ENCODE measurements around the gene VPS39.

VPS39 gene

DNA sequence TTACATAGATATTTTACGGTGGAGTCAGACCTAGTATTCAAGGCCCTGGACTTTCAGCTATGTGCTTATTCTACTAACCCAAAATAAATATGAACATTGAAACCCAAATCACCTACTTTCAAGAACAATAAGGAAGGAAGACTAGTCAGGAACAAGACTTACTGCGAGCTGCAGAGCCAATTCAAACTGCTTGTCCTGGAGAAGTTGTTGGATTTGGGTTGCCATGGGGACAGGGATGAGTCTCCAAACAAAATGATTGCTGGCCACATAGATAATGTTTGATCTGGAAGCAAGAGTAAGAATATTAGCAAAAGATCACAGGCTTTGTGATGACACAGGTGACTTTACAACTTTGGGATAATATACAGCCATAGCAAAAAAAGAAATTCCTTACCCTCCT is 30.0 kb downstream of the VPS39 start:
- H3K27ac ChIP-seq (ENCODE audit: low read depth, low read length), result no peak overlapping the region
- no peaks in the 10 kb centered on the region for H3K27me3 ChIP-seq (ENCODE audit: insufficient read depth, low read length)
- H3K4me1 ChIP-seq (ENCODE audit: control insufficient read depth, insufficient read depth, low read length, unreplicated experiment), result no peaks in the 10 kb centered on the region
- peaks cover 19% of the 10 kb centered on the region for H3K36me3 ChIP-seq (ENCODE audit: insufficient read depth, low read length)
- H2AFZ ChIP-seq (ENCODE audit: low read length, unreplicated experiment), result no peak overlapping the region
- no peak overlapping the region for H3K4me3 ChIP-seq (ENCODE audit: low read depth, low read length)
- H3K79me2 ChIP-seq (ENCODE audit: control insufficient read depth, insufficient read depth, low read length, unreplicated experiment), result no peaks in the 10 kb centered on the region

DNA sequence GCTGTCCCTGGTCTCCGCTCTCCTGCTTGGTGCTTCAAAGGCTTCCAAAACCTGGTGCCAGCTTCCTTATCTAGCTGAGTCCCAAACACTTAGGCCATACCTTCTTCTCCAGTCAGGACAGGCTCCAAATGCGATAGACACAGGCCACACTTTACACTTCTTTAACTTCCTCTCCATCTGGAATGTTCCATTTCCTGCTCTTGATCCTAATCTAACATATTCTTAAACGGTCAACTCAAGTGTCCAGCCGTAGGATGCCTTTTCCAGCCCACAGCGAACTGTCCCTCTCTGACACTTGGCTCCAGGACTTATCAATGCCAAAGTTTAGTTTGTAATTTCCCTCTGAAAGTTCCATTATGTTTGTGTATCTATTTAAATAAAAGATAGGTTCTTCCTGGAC is 32.4 kb downstream of the VPS39 start:
- Histone ChIP-seq H3K79me2 (ENCODE audit: control insufficient read depth, insufficient read depth, low read length, unreplicated experiment) (no peaks in the 10 kb centered on the region), H3K4me1 (ENCODE audit: control insufficient read depth, insufficient read depth, low read length, unreplicated experiment) (peaks cover 6% of the 10 kb centered on the region), H3K36me3 (ENCODE audit: insufficient read depth, low read length) (peaks cover 23% of the 10 kb centered on the region), H2AFZ (ENCODE audit: low read length, unreplicated experiment) (no peak overlapping the region), H3K27ac (ENCODE audit: low read depth, low read length) (no peak overlapping the region), H3K4me3 (ENCODE audit: low read depth, low read length) (no peak overlapping the region), H3K27me3 (ENCODE audit: insufficient read depth, low read length) (no peaks in the 10 kb centered on the region)

DNA sequence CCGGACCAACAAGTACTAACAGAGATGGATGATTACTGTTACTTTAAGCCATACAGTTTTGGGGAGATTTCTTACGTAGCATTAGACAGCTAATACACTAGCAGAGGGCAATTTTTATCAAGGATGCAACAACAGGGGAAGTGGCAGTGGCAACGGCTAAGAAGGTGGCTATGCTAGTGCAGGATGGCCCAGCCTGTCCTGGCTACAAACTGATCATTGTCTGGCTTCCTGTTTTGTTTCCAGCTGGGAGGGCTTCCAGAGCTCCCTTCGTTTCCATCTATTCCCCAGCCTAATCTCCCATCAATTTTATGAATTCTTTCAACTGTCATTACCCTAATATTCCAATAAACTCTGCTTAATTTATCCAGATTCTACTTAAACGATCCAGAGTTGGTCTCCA is 35.6 kb downstream of the VPS39 start:
- H3K27me3 ChIP-seq (ENCODE audit: insufficient read depth, low read length), result no peaks in the 10 kb centered on the region
- H3K27ac ChIP-seq (ENCODE audit: low read depth, low read length), result no peak overlapping the region
- peaks cover 6% of the 10 kb centered on the region for H3K4me1 ChIP-seq (ENCODE audit: control insufficient read depth, insufficient read depth, low read length, unreplicated experiment)
- no peaks in the 10 kb centered on the region for H3K79me2 ChIP-seq (ENCODE audit: control insufficient read depth, insufficient read depth, low read length, unreplicated experiment)
- H2AFZ ChIP-seq (ENCODE audit: low read length, unreplicated experiment), result no peak overlapping the region
- peaks cover 26% of the 10 kb centered on the region for H3K36me3 ChIP-seq (ENCODE audit: insufficient read depth, low read length)
- H3K4me3 ChIP-seq (ENCODE audit: low read depth, low read length), result no peak overlapping the region

DNA sequence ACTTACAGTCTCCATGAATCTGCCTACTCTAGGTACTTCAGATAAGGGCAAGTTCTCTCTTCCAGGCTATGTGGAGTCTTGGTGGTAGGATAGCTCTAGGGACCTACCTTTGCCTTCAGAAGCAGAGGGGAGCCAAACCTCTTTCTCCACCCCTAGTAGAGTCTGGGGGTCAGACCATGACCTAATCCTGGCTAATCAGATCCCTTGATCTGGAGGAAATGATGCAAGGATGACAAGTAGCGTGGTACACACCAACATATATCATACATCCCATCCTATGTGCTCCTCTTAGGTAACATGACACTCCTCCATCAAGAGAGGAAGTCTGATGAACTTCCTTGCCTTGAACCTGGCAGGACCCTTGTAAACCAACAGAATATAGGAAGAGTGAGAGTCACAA is 36.3 kb downstream of the VPS39 start:
- Histone ChIP-seq H3K36me3 (ENCODE audit: insufficient read depth, low read length) (peaks cover 33% of the 10 kb centered on the region; the same call in 1 of the 2 replicates), H3K27me3 (ENCODE audit: insufficient read depth, low read length) (no peaks in the 10 kb centered on the region), H2AFZ (ENCODE audit: low read length, unreplicated experiment) (no peak overlapping the region), H3K27ac (ENCODE audit: low read depth, low read length) (no peak overlapping the region), H3K79me2 (ENCODE audit: control insufficient read depth, insufficient read depth, low read length, unreplicated experiment) (no peaks in the 10 kb centered on the region), H3K4me1 (ENCODE audit: control insufficient read depth, insufficient read depth, low read length, unreplicated experiment) (peaks cover 6% of the 10 kb centered on the region), H3K4me3 (ENCODE audit: low read depth, low read length) (no peak overlapping the region)

DNA sequence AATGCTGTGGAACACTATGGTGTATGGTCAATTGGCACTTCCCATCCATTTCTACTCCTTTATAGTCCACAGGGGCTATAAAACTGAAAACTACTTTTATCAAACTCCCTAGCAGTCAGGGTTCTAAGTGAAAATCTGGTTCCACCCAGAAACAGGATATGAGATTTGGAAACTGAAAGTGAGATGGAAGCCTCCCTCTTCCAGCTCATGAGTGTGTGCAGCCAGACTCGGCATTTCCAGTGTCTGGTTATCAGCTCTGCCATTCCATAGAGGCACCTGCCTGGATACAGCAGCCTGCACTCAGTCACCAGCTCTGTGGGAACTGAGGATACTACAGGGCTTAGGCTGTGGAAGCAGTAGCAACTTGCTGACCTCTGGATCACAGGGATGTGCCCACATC is 37.0 kb downstream of the VPS39 start:
- Histone ChIP-seq H3K4me3 (ENCODE audit: low read depth, low read length) (no peak overlapping the region), H3K79me2 (ENCODE audit: control insufficient read depth, insufficient read depth, low read length, unreplicated experiment) (no peaks in the 10 kb centered on the region), H3K27me3 (ENCODE audit: insufficient read depth, low read length) (no peaks in the 10 kb centered on the region), H3K36me3 (ENCODE audit: insufficient read depth, low read length) (peaks cover 36% of the 10 kb centered on the region; the same call in 1 of the 2 replicates), H2AFZ (ENCODE audit: low read length, unreplicated experiment) (no peak overlapping the region), H3K4me1 (ENCODE audit: control insufficient read depth, insufficient read depth, low read length, unreplicated experiment) (peaks cover 6% of the 10 kb centered on the region), H3K27ac (ENCODE audit: low read depth, low read length) (no peak overlapping the region)

DNA sequence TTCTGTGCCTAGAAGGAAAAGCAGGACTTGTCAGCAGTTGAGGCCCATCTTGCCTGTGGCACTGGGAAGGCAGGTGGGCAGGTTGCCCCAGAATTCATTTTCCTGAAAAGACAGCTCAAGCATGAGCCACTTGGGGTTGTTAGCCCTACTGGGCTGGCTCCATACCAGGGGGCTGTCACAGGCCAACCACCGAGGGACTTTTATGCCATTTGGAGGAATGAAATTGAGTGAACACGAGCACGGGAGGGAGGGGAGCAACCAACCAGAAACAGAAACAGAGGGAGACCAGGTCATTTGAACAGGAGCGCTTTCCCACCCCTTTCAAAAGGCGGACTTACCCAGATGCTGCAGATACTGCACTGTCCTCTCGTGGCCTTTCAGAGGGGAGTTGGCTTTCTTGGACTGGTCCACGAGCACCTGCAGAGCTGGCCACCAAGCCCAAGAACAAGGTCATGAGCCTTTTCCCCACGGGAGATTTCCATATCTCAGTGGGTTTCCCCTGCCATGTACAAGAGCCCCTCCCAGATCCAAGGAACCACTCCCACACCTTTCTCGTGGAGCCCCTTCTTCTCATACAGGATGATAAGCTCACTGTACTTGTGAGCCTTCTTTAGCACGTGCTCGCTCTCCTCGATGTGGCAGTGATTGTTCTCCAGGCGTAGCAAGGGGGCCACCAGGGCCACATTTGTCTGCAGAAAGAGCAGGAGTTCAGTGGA is 41.7 kb downstream of the VPS39 start:
- Histone ChIP-seq H3K27me3 (ENCODE audit: insufficient read depth, low read length) (no peaks in the 10 kb centered on the region), H3K27ac (ENCODE audit: low read depth, low read length) (no peak overlapping the region), H3K36me3 (ENCODE audit: insufficient read depth, low read length) (peaks cover 33% of the 10 kb centered on the region; the same call in 1 of the 2 replicates), H3K4me3 (ENCODE audit: low read depth, low read length) (no peak overlapping the region), H3K4me1 (ENCODE audit: control insufficient read depth, insufficient read depth, low read length, unreplicated experiment) (peaks cover 8% of the 10 kb centered on the region), H3K79me2 (ENCODE audit: control insufficient read depth, insufficient read depth, low read length, unreplicated experiment) (no peaks in the 10 kb centered on the region), H2AFZ (ENCODE audit: low read length, unreplicated experiment) (no peak overlapping the region)

DNA sequence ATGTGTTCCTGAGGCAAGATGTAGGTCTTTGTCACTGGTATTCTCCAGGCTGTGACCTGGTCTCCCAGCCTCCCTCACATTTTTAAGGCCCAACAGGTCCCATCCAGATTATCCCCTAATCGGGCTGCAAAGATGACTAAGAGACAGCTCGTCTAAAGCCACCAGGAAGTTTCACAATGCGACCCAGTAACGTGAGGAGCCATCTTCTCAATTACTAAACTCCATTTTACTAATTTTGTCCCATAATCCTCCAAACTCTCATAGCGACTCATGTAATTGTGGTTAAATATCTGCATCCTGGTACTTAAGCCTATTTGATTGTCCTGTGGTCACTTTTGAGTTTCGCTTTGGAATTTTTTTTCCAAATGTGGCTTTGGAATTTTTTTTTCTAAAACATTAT is 43.0 kb downstream of the VPS39 start:
- peaks cover 6% of the 10 kb centered on the region for H3K4me1 ChIP-seq (ENCODE audit: control insufficient read depth, insufficient read depth, low read length, unreplicated experiment)
- H3K4me3 ChIP-seq (ENCODE audit: low read depth, low read length), result no peak overlapping the region
- no peak overlapping the region for H3K27ac ChIP-seq (ENCODE audit: low read depth, low read length)
- peaks cover 33% of the 10 kb centered on the region; the same call in 1 of the 2 replicates for H3K36me3 ChIP-seq (ENCODE audit: insufficient read depth, low read length)
- no peak overlapping the region for H2AFZ ChIP-seq (ENCODE audit: low read length, unreplicated experiment)
- H3K27me3 ChIP-seq (ENCODE audit: insufficient read depth, low read length), result no peaks in the 10 kb centered on the region
- H3K79me2 ChIP-seq (ENCODE audit: control insufficient read depth, insufficient read depth, low read length, unreplicated experiment), result no peaks in the 10 kb centered on the region

DNA sequence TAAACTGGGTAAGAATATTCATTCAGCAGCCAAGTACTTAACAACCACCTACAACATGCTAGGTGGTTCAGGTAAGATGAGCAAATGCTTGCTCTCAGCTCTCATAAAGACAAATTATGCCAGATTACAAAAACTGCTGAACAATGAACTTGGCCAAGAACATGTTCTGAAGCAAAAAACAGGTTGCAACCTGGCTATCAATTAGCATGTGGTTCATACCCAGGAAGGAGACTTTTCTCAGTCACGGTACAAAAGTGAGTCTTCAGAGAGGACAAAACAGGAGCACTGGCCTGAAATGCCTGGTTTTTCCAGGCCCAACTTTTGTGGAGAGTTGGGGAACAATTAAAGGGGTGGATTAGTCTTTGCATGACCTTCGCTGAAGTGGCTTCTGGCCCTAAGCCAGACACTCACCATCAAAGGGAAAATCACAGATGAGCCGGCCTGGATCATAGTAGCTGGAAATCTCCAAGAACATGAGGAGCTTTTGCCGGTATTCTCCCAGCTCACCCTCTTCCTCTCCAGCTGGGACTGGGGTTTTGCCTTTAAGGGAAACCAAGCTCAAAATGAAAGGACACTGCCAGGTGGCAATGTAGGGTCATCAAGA is 44.1 kb downstream of the VPS39 start:
- H3K36me3 ChIP-seq (ENCODE audit: insufficient read depth, low read length), result peaks cover 30% of the 10 kb centered on the region; the same call in 1 of the 2 replicates
- peaks cover 6% of the 10 kb centered on the region for H3K4me1 ChIP-seq (ENCODE audit: control insufficient read depth, insufficient read depth, low read length, unreplicated experiment)
- no peak overlapping the region for H3K27ac ChIP-seq (ENCODE audit: low read depth, low read length)
- H3K27me3 ChIP-seq (ENCODE audit: insufficient read depth, low read length), result no peaks in the 10 kb centered on the region
- H3K79me2 ChIP-seq (ENCODE audit: control insufficient read depth, insufficient read depth, low read length, unreplicated experiment), result no peaks in the 10 kb centered on the region
- H2AFZ ChIP-seq (ENCODE audit: low read length, unreplicated experiment), result no peak overlapping the region
- no peak overlapping the region for H3K4me3 ChIP-seq (ENCODE audit: low read depth, low read length)

DNA sequence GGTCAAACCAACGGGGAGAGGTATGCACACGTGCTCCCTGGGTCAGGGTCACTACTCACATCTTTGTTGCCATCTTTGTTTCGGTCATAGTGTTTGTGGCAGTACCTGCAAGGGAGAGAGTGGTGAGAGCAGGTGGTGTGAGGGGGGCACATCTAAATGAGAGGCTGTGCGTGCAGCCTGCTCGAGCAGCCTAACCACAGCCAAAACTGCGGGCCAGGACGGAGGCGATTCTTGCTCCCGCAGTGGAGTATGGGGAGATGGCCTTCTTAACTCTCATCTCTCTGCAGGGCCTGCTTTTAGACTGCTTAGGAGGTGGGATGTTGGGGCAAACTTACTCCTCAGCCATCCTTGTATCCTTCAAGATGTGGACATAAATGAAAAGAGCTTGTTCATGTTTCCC is 44.8 kb downstream of the VPS39 start:
- Histone ChIP-seq H3K27me3 (ENCODE audit: insufficient read depth, low read length) (no peaks in the 10 kb centered on the region), H3K27ac (ENCODE audit: low read depth, low read length) (no peak overlapping the region), H3K36me3 (ENCODE audit: insufficient read depth, low read length) (peaks cover 30% of the 10 kb centered on the region; the same call in 1 of the 2 replicates), H2AFZ (ENCODE audit: low read length, unreplicated experiment) (no peak overlapping the region), H3K4me1 (ENCODE audit: control insufficient read depth, insufficient read depth, low read length, unreplicated experiment) (peaks cover 6% of the 10 kb centered on the region), H3K79me2 (ENCODE audit: control insufficient read depth, insufficient read depth, low read length, unreplicated experiment) (no peaks in the 10 kb centered on the region), H3K4me3 (ENCODE audit: low read depth, low read length) (no peak overlapping the region)

DNA sequence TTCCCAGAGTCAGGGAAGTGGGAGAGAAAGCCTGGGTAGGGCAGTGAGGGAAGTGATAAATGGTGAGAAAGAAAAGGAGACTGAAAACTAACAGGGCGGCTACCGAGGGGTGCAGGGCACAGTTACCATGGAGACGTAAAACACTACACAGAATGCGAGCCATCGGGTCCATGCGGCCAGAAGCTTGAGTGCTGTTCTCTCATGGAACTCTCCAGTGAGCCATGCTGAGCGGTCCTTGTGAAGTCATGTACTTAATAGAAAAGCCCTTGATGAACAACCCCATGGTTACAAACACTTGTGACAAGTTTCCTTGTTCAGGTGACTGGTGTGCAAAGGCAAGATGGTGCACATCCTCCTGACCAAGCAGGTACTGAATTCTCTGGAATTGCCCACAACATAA is 48.0 kb downstream of the VPS39 start:
- Histone ChIP-seq H3K27me3 (ENCODE audit: insufficient read depth, low read length) (no peaks in the 10 kb centered on the region), H3K36me3 (ENCODE audit: insufficient read depth, low read length) (peaks cover 8% of the 10 kb centered on the region; the same call in 1 of the 2 replicates), H3K27ac (ENCODE audit: low read depth, low read length) (no peak overlapping the region), H3K79me2 (ENCODE audit: control insufficient read depth, insufficient read depth, low read length, unreplicated experiment) (no peaks in the 10 kb centered on the region), H3K4me3 (ENCODE audit: low read depth, low read length) (no peak overlapping the region), H2AFZ (ENCODE audit: low read length, unreplicated experiment) (no peak overlapping the region), H3K4me1 (ENCODE audit: control insufficient read depth, insufficient read depth, low read length, unreplicated experiment) (no peaks in the 10 kb centered on the region)

DNA sequence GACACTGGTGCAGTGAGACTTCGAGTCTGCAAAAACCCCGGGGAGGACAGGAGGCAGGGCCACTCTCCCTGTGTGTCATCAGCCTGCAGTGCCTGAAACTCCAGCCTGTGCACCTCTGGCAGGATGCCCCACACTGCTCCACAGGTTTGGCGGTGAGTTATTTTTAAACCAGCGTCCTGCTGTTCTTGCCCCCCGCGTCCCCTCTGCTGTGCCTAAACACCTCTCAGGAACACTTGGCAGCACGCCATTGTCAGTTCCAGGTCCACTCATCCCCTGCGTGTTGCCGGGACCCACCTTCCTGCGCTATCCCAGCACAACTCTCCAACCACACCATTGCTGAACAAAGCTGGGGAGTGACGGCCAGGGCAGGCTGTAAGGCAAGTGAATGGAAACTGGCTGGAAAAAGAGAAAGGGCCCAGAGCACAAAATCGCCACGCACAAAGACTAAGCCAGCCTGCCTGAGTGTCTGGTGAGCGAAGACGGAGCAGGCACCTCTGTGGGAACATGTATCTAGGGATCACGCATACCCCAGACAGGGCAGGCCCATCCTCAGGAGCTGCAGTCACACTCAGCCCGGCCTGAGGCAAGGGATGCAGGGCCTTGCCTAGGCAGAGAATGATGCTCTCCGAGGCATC is 48.6 kb downstream of the VPS39 start:
- Histone ChIP-seq H3K79me2 (ENCODE audit: control insufficient read depth, insufficient read depth, low read length, unreplicated experiment) (no peaks in the 10 kb centered on the region), H3K27me3 (ENCODE audit: insufficient read depth, low read length) (no peaks in the 10 kb centered on the region), H3K4me3 (ENCODE audit: low read depth, low read length) (no peak overlapping the region), H3K36me3 (ENCODE audit: insufficient read depth, low read length) (peaks cover 8% of the 10 kb centered on the region; the same call in 1 of the 2 replicates), H3K4me1 (ENCODE audit: control insufficient read depth, insufficient read depth, low read length, unreplicated experiment) (no peaks in the 10 kb centered on the region), H3K27ac (ENCODE audit: low read depth, low read length) (no peak overlapping the region), H2AFZ (ENCODE audit: low read length, unreplicated experiment) (no peak overlapping the region)
